ENCODE results near the gene SLC7A10.

SLC7A10 gene

DNA sequence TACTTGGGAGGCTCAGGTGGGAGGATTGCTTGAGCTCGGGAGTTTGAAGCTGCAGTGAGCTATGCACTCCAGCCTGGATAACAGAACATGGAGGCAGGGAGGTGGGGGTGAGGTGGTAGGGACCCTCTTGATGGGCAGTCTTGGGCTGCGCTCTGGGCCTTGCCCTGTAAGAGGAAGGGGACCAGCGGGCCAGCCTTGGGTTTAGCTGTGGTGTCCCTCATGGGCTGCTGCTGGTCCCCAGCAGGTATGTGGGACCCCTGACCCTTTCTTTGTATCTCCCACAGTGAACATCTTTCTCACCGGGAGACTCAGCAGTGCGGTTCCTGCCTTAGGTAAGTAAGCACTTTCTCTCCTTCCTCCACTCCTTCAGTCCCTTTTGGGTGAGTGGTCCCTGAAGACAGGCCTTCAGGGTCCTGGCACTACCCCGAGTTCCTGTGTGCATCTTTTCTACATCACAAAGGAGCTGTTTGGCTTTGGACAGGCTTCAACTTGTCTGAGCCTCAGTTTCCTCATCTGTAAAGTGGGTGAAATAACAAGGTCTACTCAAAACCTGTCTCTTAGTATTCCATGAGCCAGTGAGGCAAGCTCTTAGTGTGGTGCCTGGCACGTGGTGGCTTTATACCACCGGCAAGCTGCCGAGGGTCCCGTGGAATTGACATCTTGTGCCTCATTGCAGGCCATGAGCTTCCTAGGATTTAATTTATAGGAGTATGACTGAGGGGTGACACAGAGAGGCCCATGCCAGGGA is 29.0 kb downstream of the SLC7A10 start:
- TF ChIP-seq, protein P1, sequence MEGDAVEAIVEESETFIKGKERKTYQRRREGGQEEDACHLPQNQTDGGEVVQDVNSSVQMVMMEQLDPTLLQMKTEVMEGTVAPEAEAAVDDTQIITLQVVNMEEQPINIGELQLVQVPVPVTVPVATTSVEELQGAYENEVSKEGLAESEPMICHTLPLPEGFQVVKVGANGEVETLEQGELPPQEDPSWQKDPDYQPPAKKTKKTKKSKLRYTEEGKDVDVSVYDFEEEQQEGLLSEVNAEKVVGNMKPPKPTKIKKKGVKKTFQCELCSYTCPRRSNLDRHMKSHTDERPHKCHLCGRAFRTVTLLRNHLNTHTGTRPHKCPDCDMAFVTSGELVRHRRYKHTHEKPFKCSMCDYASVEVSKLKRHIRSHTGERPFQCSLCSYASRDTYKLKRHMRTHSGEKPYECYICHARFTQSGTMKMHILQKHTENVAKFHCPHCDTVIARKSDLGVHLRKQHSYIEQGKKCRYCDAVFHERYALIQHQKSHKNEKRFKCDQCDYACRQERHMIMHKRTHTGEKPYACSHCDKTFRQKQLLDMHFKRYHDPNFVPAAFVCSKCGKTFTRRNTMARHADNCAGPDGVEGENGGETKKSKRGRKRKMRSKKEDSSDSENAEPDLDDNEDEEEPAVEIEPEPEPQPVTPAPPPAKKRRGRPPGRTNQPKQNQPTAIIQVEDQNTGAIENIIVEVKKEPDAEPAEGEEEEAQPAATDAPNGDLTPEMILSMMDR (IDR thresholded peaks at IDR 0.05; ENCODE audit: low read depth, low read length, missing control alignments), result no peak
- DNase-seq (ENCODE audit: extremely low read depth, low read depth), result no peak
- no peak overlapping the region for H3K4me3 ChIP-seq (replicated peaks; ENCODE audit: low read depth, low read length)

- TF ChIP-seq, protein P1 (IDR thresholded peaks at IDR 0.05; ENCODE audit: low read depth, low read length, missing control alignments), result no peak
- no peak for DNase-seq (ENCODE audit: extremely low read depth, low read depth)
- H3K4me3 ChIP-seq (replicated peaks; ENCODE audit: low read depth, low read length), result peak overlapping the region; percentile 64
Measured at GRCh38 chr19:33195645-33196347, 29.9 kb downstream of the SLC7A10 start.

- TF ChIP-seq, protein P1 (IDR thresholded peaks at IDR 0.05; ENCODE audit: low read depth, low read length, missing control alignments), result no peak
- DNase-seq (ENCODE audit: extremely low read depth, low read depth), result no peak
- H3K4me3 ChIP-seq (replicated peaks; ENCODE audit: low read depth, low read length), result peak overlapping the region; percentile 64
Measured at GRCh38 chr19:33194886-33195644, 30.6 kb downstream of the SLC7A10 start.

- TF ChIP-seq, protein P1 (IDR thresholded peaks at IDR 0.05; ENCODE audit: low read depth, low read length, missing control alignments), result no peak
- DNase-seq (ENCODE audit: extremely low read depth, low read depth), result no peak
- H3K4me3 ChIP-seq (replicated peaks; ENCODE audit: low read depth, low read length), result peak overlapping the region; percentile 64
Measured at GRCh38 chr19:33194532-33194885, 31.1 kb downstream of the SLC7A10 start.

GRCh38 chr19:33193865-33194362 is 31.7 kb downstream of the SLC7A10 start, which contains the start of gene LRP3:
Gene LRP3, plus strand, starts transcription at chr19:33194330. Its CDS starts 456 bp downstream, at chr19:33194786.
- TF ChIP-seq, protein P1 (IDR thresholded peaks at IDR 0.05; ENCODE audit: low read depth, low read length, missing control alignments), result no peak
- DNase-seq (ENCODE audit: extremely low read depth, low read depth), result no peak
- peak within 1 kb of the TSS; percentile 64 for H3K4me3 ChIP-seq (replicated peaks; ENCODE audit: low read depth, low read length)

DNA sequence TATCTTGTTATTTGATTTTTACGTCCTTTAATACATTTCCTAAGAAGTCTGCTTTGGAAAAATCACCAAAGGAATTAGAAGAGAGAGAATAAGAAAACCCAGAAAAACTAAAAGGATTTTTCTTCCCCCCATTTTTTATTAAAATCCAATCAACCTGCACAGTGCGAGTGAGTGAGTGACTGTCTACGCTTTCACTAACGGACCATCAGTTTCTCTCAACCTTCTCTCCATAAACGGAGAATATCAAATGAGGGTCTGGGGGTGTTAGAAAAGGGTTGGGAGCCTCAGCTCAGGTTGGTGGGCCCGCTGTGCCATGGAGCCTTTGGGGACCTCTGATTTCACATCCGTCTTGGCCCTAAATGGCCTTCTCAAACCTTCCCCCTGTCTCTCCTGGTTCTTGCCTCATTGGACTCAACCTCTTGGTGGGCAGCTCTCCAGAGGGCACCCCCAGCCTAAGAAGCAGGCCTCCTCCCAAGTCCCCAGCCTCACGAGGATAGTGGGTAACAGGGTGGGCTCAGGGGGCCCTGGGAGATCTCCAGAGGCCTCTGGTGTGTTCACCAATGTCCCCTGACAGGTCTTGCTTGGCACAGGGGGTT is 32.3 kb downstream of the SLC7A10 start:
- peak overlapping the region; percentile 27 for H3K4me3 ChIP-seq (replicated peaks; ENCODE audit: low read depth, low read length)
- DNase-seq (ENCODE audit: extremely low read depth, low read depth), result no peak
- TF ChIP-seq, protein P1 (IDR thresholded peaks at IDR 0.05; ENCODE audit: low read depth, low read length, missing control alignments), result no peak
